ENCODE measurements around the gene GLUL.

The GLUL gene

DNA sequence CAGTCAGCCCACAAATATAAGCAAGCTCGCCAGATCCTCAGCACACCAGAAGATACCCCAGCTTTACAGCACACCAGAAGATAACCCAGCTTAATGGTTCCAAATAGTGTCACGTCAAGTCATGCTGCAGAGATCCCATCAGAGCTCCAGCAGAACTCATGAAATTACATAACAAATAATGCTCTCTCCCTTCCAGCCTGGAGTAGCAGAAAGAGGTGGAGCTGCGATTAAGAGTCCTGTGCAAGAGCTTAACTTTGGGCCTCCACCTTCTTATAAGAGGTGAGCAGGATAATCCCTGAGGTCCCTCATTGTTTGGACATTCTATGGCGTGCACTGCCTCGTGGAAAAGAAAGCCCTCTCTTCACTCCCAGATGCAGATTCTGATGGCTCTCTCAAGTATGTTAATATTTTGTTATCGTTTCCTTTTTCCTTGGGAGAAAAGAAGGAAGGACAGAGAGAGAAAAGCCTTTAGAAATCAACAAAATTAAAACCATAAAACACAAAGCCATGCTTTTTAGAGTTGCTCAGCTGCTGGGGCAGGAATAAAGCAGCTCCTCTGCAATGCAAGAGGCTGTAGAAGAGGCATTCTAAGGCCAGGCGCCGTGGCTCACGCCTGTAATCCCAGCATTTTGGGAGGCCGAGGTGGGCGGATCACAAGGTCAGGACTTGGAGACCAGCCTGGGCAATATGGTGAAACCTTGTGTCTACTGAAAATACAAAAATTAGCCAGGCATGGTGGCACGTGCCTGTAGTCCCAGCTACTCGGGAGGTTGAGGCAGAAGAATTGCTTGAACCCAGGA is 59.1 kb downstream of the GLUL start:
- no peaks in the 10 kb centered on the region for H4K20me1 ChIP-seq (ENCODE audit: insufficient read depth, low read length)
- H3K36me3 ChIP-seq (replicated peaks; ENCODE audit: low read depth, low read length) = no peaks in the 10 kb centered on the region
- no peak for TF ChIP-seq EZH2phosphoT487 (IDR thresholded peaks at IDR 0.05; ENCODE audit: low read depth)
- TF ChIP-seq, protein P1, sequence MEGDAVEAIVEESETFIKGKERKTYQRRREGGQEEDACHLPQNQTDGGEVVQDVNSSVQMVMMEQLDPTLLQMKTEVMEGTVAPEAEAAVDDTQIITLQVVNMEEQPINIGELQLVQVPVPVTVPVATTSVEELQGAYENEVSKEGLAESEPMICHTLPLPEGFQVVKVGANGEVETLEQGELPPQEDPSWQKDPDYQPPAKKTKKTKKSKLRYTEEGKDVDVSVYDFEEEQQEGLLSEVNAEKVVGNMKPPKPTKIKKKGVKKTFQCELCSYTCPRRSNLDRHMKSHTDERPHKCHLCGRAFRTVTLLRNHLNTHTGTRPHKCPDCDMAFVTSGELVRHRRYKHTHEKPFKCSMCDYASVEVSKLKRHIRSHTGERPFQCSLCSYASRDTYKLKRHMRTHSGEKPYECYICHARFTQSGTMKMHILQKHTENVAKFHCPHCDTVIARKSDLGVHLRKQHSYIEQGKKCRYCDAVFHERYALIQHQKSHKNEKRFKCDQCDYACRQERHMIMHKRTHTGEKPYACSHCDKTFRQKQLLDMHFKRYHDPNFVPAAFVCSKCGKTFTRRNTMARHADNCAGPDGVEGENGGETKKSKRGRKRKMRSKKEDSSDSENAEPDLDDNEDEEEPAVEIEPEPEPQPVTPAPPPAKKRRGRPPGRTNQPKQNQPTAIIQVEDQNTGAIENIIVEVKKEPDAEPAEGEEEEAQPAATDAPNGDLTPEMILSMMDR (IDR thresholded peaks at IDR 0.05; ENCODE audit: low read depth, low read length) = no peak
- H3K9me3 ChIP-seq (ENCODE audit: insufficient read depth, low read length) = peaks cover 4% of the 10 kb centered on the region; the same call in 1 of the 2 replicates
- peak overlapping the region; percentile 76; the same call in 1 of the 2 replicates for H3K27ac ChIP-seq (ENCODE audit: low read length)
- H3K9ac ChIP-seq (ENCODE audit: low read length) = no peak overlapping the region
- peak overlapping the region; percentile 17; the same call in 1 of the 2 replicates for H2AFZ ChIP-seq (ENCODE audit: low read depth, low read length)
- peaks cover 30% of the 10 kb centered on the region for H3K27me3 ChIP-seq (ENCODE audit: low read depth, low read length)
- peaks cover 22% of the 10 kb centered on the region for H3K4me1 ChIP-seq (ENCODE audit: low read length)
- H3K4me3 ChIP-seq (ENCODE audit: low read length) = 0 out of 2 replicates have a peak overlapping the region, but pooled peaks have one; percentile 2
- peak overlapping the region; percentile 61 for H3K4me2 ChIP-seq (ENCODE audit: low read length)
- H3K79me2 ChIP-seq (ENCODE audit: low read length) = no peaks in the 10 kb centered on the region
